C4-2B (cell line): ENCODE measurements around the gene MYRFL.

Experiments used
- ZFX ChIP-seq: fragments of 450-650 bp; IDR thresholded peaks from 2 replicates; pipeline ENCODE4 v1.6.1; 2017
- TF ChIP-seq, protein P1 (sequence below): fragments of 450-650 bp; conservative IDR thresholded peaks from 2 replicates; pipeline ENCODE4 v1.5.1; 2017; ENCODE audit warnings: mild to moderate bottlenecking

GRCh38 chr12:69999561-69999960, 174.5 kb downstream of the MYRFL start:
- TF ChIP-seq, protein P1, sequence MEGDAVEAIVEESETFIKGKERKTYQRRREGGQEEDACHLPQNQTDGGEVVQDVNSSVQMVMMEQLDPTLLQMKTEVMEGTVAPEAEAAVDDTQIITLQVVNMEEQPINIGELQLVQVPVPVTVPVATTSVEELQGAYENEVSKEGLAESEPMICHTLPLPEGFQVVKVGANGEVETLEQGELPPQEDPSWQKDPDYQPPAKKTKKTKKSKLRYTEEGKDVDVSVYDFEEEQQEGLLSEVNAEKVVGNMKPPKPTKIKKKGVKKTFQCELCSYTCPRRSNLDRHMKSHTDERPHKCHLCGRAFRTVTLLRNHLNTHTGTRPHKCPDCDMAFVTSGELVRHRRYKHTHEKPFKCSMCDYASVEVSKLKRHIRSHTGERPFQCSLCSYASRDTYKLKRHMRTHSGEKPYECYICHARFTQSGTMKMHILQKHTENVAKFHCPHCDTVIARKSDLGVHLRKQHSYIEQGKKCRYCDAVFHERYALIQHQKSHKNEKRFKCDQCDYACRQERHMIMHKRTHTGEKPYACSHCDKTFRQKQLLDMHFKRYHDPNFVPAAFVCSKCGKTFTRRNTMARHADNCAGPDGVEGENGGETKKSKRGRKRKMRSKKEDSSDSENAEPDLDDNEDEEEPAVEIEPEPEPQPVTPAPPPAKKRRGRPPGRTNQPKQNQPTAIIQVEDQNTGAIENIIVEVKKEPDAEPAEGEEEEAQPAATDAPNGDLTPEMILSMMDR, result no peak
- no peak for TF ChIP-seq ZFX
